ENCODE results near the gene FBN1.

FBN1 gene

GRCh38 chr15:48375767-48376166 is 269.7 kb downstream of the FBN1 start:
- Histone ChIP-seq H3K4me1 (ENCODE audit: control insufficient read depth, insufficient read depth, low read depth, low read length) (peaks cover 3% of the 10 kb centered on the region), H2AK5ac (ENCODE audit: low read length, severe bottlenecking) (no peak overlapping the region), H2BK120ac (ENCODE audit: low read depth, low read length) (no peak overlapping the region), H3K23ac (ENCODE audit: low read length in 2 of 2) (no peak overlapping the region), H3K36me3 (ENCODE audit: control insufficient read depth in 1 of 2, insufficient read depth in 2 of 2, low read depth in 1 of 2, low read length in 2 of 2) (no peaks in the 10 kb centered on the region), H3K27me3 (ENCODE audit: control insufficient read depth in 1 of 2, insufficient read depth in 1 of 2, low read length in 2 of 2) (no peaks in the 10 kb centered on the region), H3K4me3 (ENCODE audit: insufficient read depth in 1 of 2, low read depth in 1 of 2, low read length in 2 of 2) (no peak overlapping the region), H3K9ac (ENCODE audit: low read length) (no peak overlapping the region), H2BK12ac (ENCODE audit: low read length in 2 of 2) (no peak overlapping the region), H2AFZ (ENCODE audit: low read depth, low read length) (no peak overlapping the region), H2BK5ac (ENCODE audit: low read depth, low read length, poor library complexity, severe bottlenecking) (no peak overlapping the region), H3K18ac (ENCODE audit: low read depth in 1 of 2, low read length in 2 of 2) (no peak overlapping the region), H3K27ac (ENCODE audit: low read length, poor library complexity, severe bottlenecking) (no peak overlapping the region), H3K4me2 (ENCODE audit: low read length, poor library complexity, severe bottlenecking) (no peak overlapping the region), H3K14ac (ENCODE audit: low read length in 2 of 2) (no peak overlapping the region), H3K4ac (ENCODE audit: low read depth in 1 of 2, low read length in 2 of 2) (no peak overlapping the region), H3K9me3 (ENCODE audit: control insufficient read depth, low read length) (no peaks in the 10 kb centered on the region), H2BK15ac (ENCODE audit: low read depth, poor library complexity, severe bottlenecking) (no peak overlapping the region), H4K91ac (ENCODE audit: low read length) (no peak overlapping the region), H3K79me1 (replicated peaks; ENCODE audit: low read length, poor library complexity, severe bottlenecking) (no peaks in the 10 kb centered on the region), H4K8ac (ENCODE audit: low read length) (no peak overlapping the region)
- 92% methylated on average over 2 of the region's 2 CpGs for WGBS
- no peak for DNase-seq

- Histone ChIP-seq H3K9ac (ENCODE audit: low read length) (peak overlapping the region; percentile 41), H3K9me3 (ENCODE audit: control insufficient read depth, low read length) (no peaks in the 10 kb centered on the region), H3K79me1 (replicated peaks; ENCODE audit: low read length, poor library complexity, severe bottlenecking) (no peaks in the 10 kb centered on the region), H2BK120ac (ENCODE audit: low read depth, low read length) (no peak overlapping the region), H3K4me3 (ENCODE audit: insufficient read depth in 1 of 2, low read depth in 1 of 2, low read length in 2 of 2) (peak overlapping the region in 1 of 2 experiments; percentile 10), H2AFZ (ENCODE audit: low read depth, low read length) (no peak overlapping the region), H3K4ac (ENCODE audit: low read depth in 1 of 2, low read length in 2 of 2) (no peak overlapping the region), H4K91ac (ENCODE audit: low read length) (no peak overlapping the region), H3K18ac (ENCODE audit: low read depth in 1 of 2, low read length in 2 of 2) (no peak overlapping the region), H3K14ac (ENCODE audit: low read length in 2 of 2) (no peak overlapping the region), H3K4me1 (ENCODE audit: control insufficient read depth, insufficient read depth, low read depth, low read length) (peaks cover 3% of the 10 kb centered on the region), H3K27ac (ENCODE audit: low read length, poor library complexity, severe bottlenecking) (no peak overlapping the region), H3K36me3 (ENCODE audit: control insufficient read depth in 1 of 2, insufficient read depth in 2 of 2, low read depth in 1 of 2, low read length in 2 of 2) (no peaks in the 10 kb centered on the region), H3K27me3 (ENCODE audit: control insufficient read depth in 1 of 2, insufficient read depth in 1 of 2, low read length in 2 of 2) (no peaks in the 10 kb centered on the region), H2BK12ac (ENCODE audit: low read length in 2 of 2) (no peak overlapping the region), H2BK15ac (ENCODE audit: low read depth, poor library complexity, severe bottlenecking) (no peak overlapping the region), H3K23ac (ENCODE audit: low read length in 2 of 2) (no peak overlapping the region), H2AK5ac (ENCODE audit: low read length, severe bottlenecking) (no peak overlapping the region), H4K8ac (ENCODE audit: low read length) (no peak overlapping the region), H3K4me2 (ENCODE audit: low read length, poor library complexity, severe bottlenecking) (no peak overlapping the region), H2BK5ac (ENCODE audit: low read depth, low read length, poor library complexity, severe bottlenecking) (no peak overlapping the region)
- WGBS = 100% methylated on average over 2 of the region's 3 CpGs
- no peak for DNase-seq
Observed at GRCh38 chr15:48374472-48374871, 271.0 kb downstream of the FBN1 start.

GRCh38 chr15:48373821-48374451 is 271.6 kb downstream of the FBN1 start:
- 81% methylated on average over 10 of the region's 10 CpGs for WGBS
- Histone ChIP-seq H3K4me3 (ENCODE audit: insufficient read depth in 1 of 2, low read depth in 1 of 2, low read length in 2 of 2) (peak overlapping the region in 1 of 2 experiments; percentile 10), H3K4me2 (ENCODE audit: low read length, poor library complexity, severe bottlenecking) (no peak overlapping the region), H2BK15ac (ENCODE audit: low read depth, poor library complexity, severe bottlenecking) (no peak overlapping the region), H4K8ac (ENCODE audit: low read length) (no peak overlapping the region), H3K27ac (ENCODE audit: low read length, poor library complexity, severe bottlenecking) (no peak overlapping the region), H2AK5ac (ENCODE audit: low read length, severe bottlenecking) (no peak overlapping the region), H2BK12ac (ENCODE audit: low read length in 2 of 2) (no peak overlapping the region), H3K18ac (ENCODE audit: low read depth in 1 of 2, low read length in 2 of 2) (no peak overlapping the region), H3K23ac (ENCODE audit: low read length in 2 of 2) (peak overlapping the region in 1 of 2 experiments; percentile 54), H3K4me1 (ENCODE audit: control insufficient read depth, insufficient read depth, low read depth, low read length) (peaks cover 3% of the 10 kb centered on the region), H3K9ac (ENCODE audit: low read length) (peak overlapping the region; percentile 41), H3K79me1 (replicated peaks; ENCODE audit: low read length, poor library complexity, severe bottlenecking) (no peaks in the 10 kb centered on the region), H3K9me3 (ENCODE audit: control insufficient read depth, low read length) (no peaks in the 10 kb centered on the region), H3K14ac (ENCODE audit: low read length in 2 of 2) (no peak overlapping the region), H2AFZ (ENCODE audit: low read depth, low read length) (no peak overlapping the region), H3K36me3 (ENCODE audit: control insufficient read depth in 1 of 2, insufficient read depth in 2 of 2, low read depth in 1 of 2, low read length in 2 of 2) (no peaks in the 10 kb centered on the region), H4K91ac (ENCODE audit: low read length) (no peak overlapping the region), H2BK120ac (ENCODE audit: low read depth, low read length) (no peak overlapping the region), H2BK5ac (ENCODE audit: low read depth, low read length, poor library complexity, severe bottlenecking) (no peak overlapping the region), H3K27me3 (ENCODE audit: control insufficient read depth in 1 of 2, insufficient read depth in 1 of 2, low read length in 2 of 2) (no peaks in the 10 kb centered on the region), H3K4ac (ENCODE audit: low read depth in 1 of 2, low read length in 2 of 2) (no peak overlapping the region)
- DNase-seq = peak; percentile 38

GRCh38 chr15:48371961-48372360 is 273.5 kb downstream of the FBN1 start:
- Histone ChIP-seq H3K4ac (ENCODE audit: low read depth in 1 of 2, low read length in 2 of 2) (no peak overlapping the region), H2AFZ (ENCODE audit: low read depth, low read length) (no peak overlapping the region), H3K79me1 (replicated peaks; ENCODE audit: low read length, poor library complexity, severe bottlenecking) (no peaks in the 10 kb centered on the region), H3K27me3 (ENCODE audit: control insufficient read depth in 1 of 2, insufficient read depth in 1 of 2, low read length in 2 of 2) (no peaks in the 10 kb centered on the region), H4K8ac (ENCODE audit: low read length) (no peak overlapping the region), H2BK15ac (ENCODE audit: low read depth, poor library complexity, severe bottlenecking) (no peak overlapping the region), H2BK5ac (ENCODE audit: low read depth, low read length, poor library complexity, severe bottlenecking) (no peak overlapping the region), H3K18ac (ENCODE audit: low read depth in 1 of 2, low read length in 2 of 2) (no peak overlapping the region), H3K23ac (ENCODE audit: low read length in 2 of 2) (no peak overlapping the region), H3K9ac (ENCODE audit: low read length) (no peak overlapping the region), H2AK5ac (ENCODE audit: low read length, severe bottlenecking) (no peak overlapping the region), H2BK120ac (ENCODE audit: low read depth, low read length) (no peak overlapping the region), H3K27ac (ENCODE audit: low read length, poor library complexity, severe bottlenecking) (no peak overlapping the region), H4K91ac (ENCODE audit: low read length) (no peak overlapping the region), H3K4me3 (ENCODE audit: insufficient read depth in 1 of 2, low read depth in 1 of 2, low read length in 2 of 2) (no peak overlapping the region), H3K14ac (ENCODE audit: low read length in 2 of 2) (no peak overlapping the region), H3K4me1 (ENCODE audit: control insufficient read depth, insufficient read depth, low read depth, low read length) (peaks cover 3% of the 10 kb centered on the region), H2BK12ac (ENCODE audit: low read length in 2 of 2) (no peak overlapping the region), H3K9me3 (ENCODE audit: control insufficient read depth, low read length) (no peaks in the 10 kb centered on the region), H3K36me3 (ENCODE audit: control insufficient read depth in 1 of 2, insufficient read depth in 2 of 2, low read depth in 1 of 2, low read length in 2 of 2) (no peaks in the 10 kb centered on the region), H3K4me2 (ENCODE audit: low read length, poor library complexity, severe bottlenecking) (no peak overlapping the region)
- DNase-seq = no peak
- 100% methylated on average over 2 of the region's 2 CpGs for WGBS

Measured in mesenchymal stem cell (in vitro differentiated cells and primary cell).